HepG2 (cell line): ENCODE measurements around the gene PPP4R4. TPM values are rescaled to one million over a fixed set of nuclear protein-coding genes. Genes with fewer than 3 reads are reported as not detected.

Experiments
- ASH2L ChIP-seq: fragments of 300-600, 200-600 bp; sonication (generic); IDR thresholded peaks from 2 replicates; pipeline ENCODE4 v1.7.0; 2017; ENCODE audit warnings: low read depth, mild to moderate bottlenecking, moderate library complexity, mixed read lengths, low read length; ENCODE audit not compliant: insufficient read length
- CCDC6 ChIP-seq: sonication (generic); formaldehyde crosslinking; IDR thresholded peaks from 2 replicates; pipeline ENCODE4 v1.8.1; 2022; ENCODE audit warnings: mild to moderate bottlenecking, missing genetic modification reagents, moderate library complexity
- FOSL2 ChIP-seq: sonication (generic); formaldehyde crosslinking; IDR thresholded peaks from 2 replicates; pipeline ENCODE4 v1.4.0; 2020; ENCODE audit warnings: missing genetic modification reagents
- IRF2 ChIP-seq: IDR thresholded peaks from 2 replicates; pipeline ENCODE4 v1.6.1; 2018; ENCODE audit warnings: missing genetic modification reagents, missing compliant biosample characterization
- KMT2B ChIP-seq: IDR thresholded peaks from 2 replicates; pipeline ENCODE4 v1.6.1; 2016; ENCODE audit warnings: missing genetic modification reagents, missing compliant biosample characterization
- LBX2 ChIP-seq: sonication (generic); formaldehyde crosslinking; IDR thresholded peaks from 2 replicates; pipeline ENCODE4 v1.5.0; 2020; ENCODE audit warnings: missing genetic modification reagents, mild to moderate bottlenecking, borderline replicate concordance
- MBD4 ChIP-seq: IDR thresholded peaks from 2 replicates; pipeline ENCODE4 v1.6.1; 2012; ENCODE audit warnings: low read length, inconsistent platforms, borderline replicate concordance
- MLLT10 ChIP-seq: sonication (generic); formaldehyde crosslinking; IDR thresholded peaks from 2 replicates; pipeline ENCODE4 v1.4.0; 2020; ENCODE audit warnings: missing genetic modification reagents
- NR2F6 ChIP-seq, 2 experiments: IDR thresholded peaks; 2 replicates each; pipeline ENCODE4 v1.6.1; 2016; ENCODE audit warnings: antibody characterized with exemption in 1 of 2, mild to moderate bottlenecking in 1 of 2
- PBX2 ChIP-seq: IDR thresholded peaks from 2 replicates; pipeline ENCODE4 v1.6.1; 2016; ENCODE audit warnings: control low read depth
- POLR2AphosphoS5 ChIP-seq: IDR thresholded peaks from 2 replicates; pipeline ENCODE4 v1.6.1; 2012; ENCODE audit warnings: low read depth, low read length
- RARA ChIP-seq: IDR thresholded peaks from 2 replicates; pipeline ENCODE4 v1.6.1; 2016; ENCODE audit warnings: missing genetic modification reagents, missing compliant biosample characterization
- RARG ChIP-seq: sonication (generic); formaldehyde crosslinking; IDR thresholded peaks from 2 replicates; pipeline ENCODE4 v1.4.0; 2020; ENCODE audit warnings: low read depth, mild to moderate bottlenecking, missing genetic modification reagents
- RBAK ChIP-seq: sonication (generic); formaldehyde crosslinking; IDR thresholded peaks from 2 replicates; pipeline ENCODE4 v1.5.1; 2020; ENCODE audit warnings: mild to moderate bottlenecking, missing genetic modification reagents
- RFX5 ChIP-seq: IDR thresholded peaks from 2 replicates; pipeline ENCODE4 v1.6.1; 2011; ENCODE audit warnings: low read depth, low read length, improper control_type of control experiment
- RXRA ChIP-seq: sonication (generic); formaldehyde crosslinking; IDR thresholded peaks from 2 replicates; pipeline ENCODE4 v1.5.1; 2020; ENCODE audit warnings: missing genetic modification reagents
- SALL1 ChIP-seq: sonication (generic); formaldehyde crosslinking; IDR thresholded peaks from 2 replicates; pipeline ENCODE4 v1.8.0; 2022; ENCODE audit warnings: mild to moderate bottlenecking, missing genetic modification reagents
- SATB2 ChIP-seq: sonication (generic); formaldehyde crosslinking; IDR thresholded peaks from 2 replicates; pipeline ENCODE4 v1.5.0; 2020; ENCODE audit warnings: missing genetic modification reagents
- SP5 ChIP-seq: IDR thresholded peaks from 2 replicates; pipeline ENCODE4 v1.6.1; 2016; ENCODE audit warnings: low read depth, borderline replicate concordance
- TEAD3 ChIP-seq: optimal IDR thresholded peaks from 2 replicates; pipeline ENCODE3; 2016; ENCODE audit warnings: borderline replicate concordance
- TOPORS ChIP-seq: sonication (generic); formaldehyde crosslinking; IDR thresholded peaks from 2 replicates; pipeline ENCODE4 v1.8.0; 2023; ENCODE audit warnings: mild to moderate bottlenecking, missing genetic modification reagents
- XRCC5 ChIP-seq: fragments of 200-400 bp; formaldehyde crosslinking; optimal IDR thresholded peaks from 2 replicates; pipeline ENCODE3; 2017; ENCODE audit warnings: mild to moderate bottlenecking, low read length
- ZBTB3 ChIP-seq: sonication (generic); formaldehyde crosslinking; IDR thresholded peaks from 2 replicates; pipeline ENCODE4 v1.4.0; 2020; ENCODE audit warnings: low read depth, mild to moderate bottlenecking, moderate library complexity, missing genetic modification reagents, borderline replicate concordance
- ZMAT3 ChIP-seq: sonication (generic); formaldehyde crosslinking; conservative IDR thresholded peaks from 2 replicates; pipeline ENCODE4 v1.7.0; 2021; ENCODE audit warnings: missing genetic modification reagents
- ZNF205 ChIP-seq: IDR thresholded peaks from 2 replicates; pipeline ENCODE4 v1.6.1; 2018; ENCODE audit warnings: missing biosample characterization, missing genetic modification reagents
- ZNF264 ChIP-seq: sonication (generic); formaldehyde crosslinking; IDR thresholded peaks from 2 replicates; pipeline ENCODE4 v1.4.0; 2020; ENCODE audit warnings: missing genetic modification reagents
- ZNF552 ChIP-seq: sonication (generic); formaldehyde crosslinking; IDR thresholded peaks from 2 replicates; pipeline ENCODE4 v1.9.0; 2022; ENCODE audit warnings: missing genetic modification reagents, mild to moderate bottlenecking, borderline replicate concordance
- ZSCAN12 ChIP-seq: sonication (generic); formaldehyde crosslinking; IDR thresholded peaks from 2 replicates; pipeline ENCODE4 v1.9.0; 2021; ENCODE audit warnings: mild to moderate bottlenecking, missing genetic modification reagents
- polyA plus RNA-seq, 8 experiments: library from polyadenylated mRNA; depleted of rRNA in 3 of 8; stranded (reverse) in 7 of 8; unstranded in 1 of 8; fragments of >200 nt; fragmentation: Illumina TruSeq in 4 of 8; extraction: Trizol in 4 of 8; gene quantifications; 2 replicates each; pipeline versions ENCODE4 v1.2.1 to v1.2.3, GENCODE V29; 2011 to 2016; ENCODE audit warnings: low read depth in 4 of 8, missing spikeins in 1 of 8, mixed read lengths in 1 of 8; ENCODE audit not compliant: insufficient read depth in 1 of 8
- total RNA-seq, 5 experiments: library from RNA; depleted of rRNA; stranded (reverse); fragments of >200 nt; fragmentation: Illumina TruSeq; extraction: Trizol; gene quantifications; 2 replicates each; pipeline ENCODE4 v1.2.3, GENCODE V29; 2016; ENCODE audit warnings: low read depth in 1 of 5
- TF ChIP-seq, protein P1 (sequence below): sonication (generic); formaldehyde crosslinking; IDR thresholded peaks from 2 replicates; pipeline ENCODE4 v1.4.0; 2020; ENCODE audit warnings: missing genetic modification reagents
- TF ChIP-seq, protein P2 (sequence below): sonication (generic); formaldehyde crosslinking; IDR thresholded peaks from 2 replicates; pipeline ENCODE4 v1.4.0; 2020; ENCODE audit warnings: low read depth, mild to moderate bottlenecking, missing genetic modification reagents

The PPP4R4 gene
- total and polyA plus RNA-seq, 2 of the 13 experiments (the other 11 are each of a cell fraction or from before 2014, with no cell fraction given) = 9.5 to 19.8 TPM

DNA sequence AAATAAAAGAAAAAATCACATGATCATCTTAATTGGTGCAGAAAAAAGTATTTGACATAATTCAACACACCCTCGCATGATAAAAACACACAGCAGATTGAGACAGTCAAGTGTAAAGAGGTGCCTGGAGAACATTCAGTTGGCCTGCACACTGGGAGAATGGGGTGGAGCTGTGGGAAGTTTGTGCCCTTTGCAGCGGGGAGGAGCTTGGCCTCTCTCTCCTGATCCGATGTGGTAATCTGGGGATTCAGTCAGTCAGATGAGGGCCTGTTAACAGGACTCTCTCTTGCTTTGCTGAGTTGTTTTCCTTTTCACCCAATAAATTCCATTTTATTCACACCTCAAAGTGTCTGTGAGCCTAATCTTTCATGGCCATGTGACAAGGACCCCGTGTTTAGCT is 143.1 kb downstream of the PPP4R4 start (continued):
- TF ChIP-seq, protein P1, sequence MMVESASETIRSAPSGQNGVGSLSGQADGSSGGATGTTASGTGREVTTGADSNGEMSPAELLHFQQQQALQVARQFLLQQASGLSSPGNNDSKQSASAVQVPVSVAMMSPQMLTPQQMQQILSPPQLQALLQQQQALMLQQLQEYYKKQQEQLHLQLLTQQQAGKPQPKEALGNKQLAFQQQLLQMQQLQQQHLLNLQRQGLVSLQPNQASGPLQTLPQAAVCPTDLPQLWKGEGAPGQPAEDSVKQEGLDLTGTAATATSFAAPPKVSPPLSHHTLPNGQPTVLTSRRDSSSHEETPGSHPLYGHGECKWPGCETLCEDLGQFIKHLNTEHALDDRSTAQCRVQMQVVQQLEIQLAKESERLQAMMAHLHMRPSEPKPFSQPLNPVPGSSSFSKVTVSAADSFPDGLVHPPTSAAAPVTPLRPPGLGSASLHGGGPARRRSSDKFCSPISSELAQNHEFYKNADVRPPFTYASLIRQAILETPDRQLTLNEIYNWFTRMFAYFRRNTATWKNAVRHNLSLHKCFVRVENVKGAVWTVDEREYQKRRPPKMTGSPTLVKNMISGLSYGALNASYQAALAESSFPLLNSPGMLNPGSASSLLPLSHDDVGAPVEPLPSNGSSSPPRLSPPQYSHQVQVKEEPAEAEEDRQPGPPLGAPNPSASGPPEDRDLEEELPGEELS (CRISPR knock-in tag) = 0 out of 2 replicates have a peak, but pooled peaks have one; percentile 38
- TF ChIP-seq TEAD3 (CRISPR knock-in tag) = peak; percentile 27
- peak; percentile 42 for TF ChIP-seq XRCC5
- TF ChIP-seq LBX2 (CRISPR knock-in tag) = no peak
- no peak for TF ChIP-seq TOPORS
- TF ChIP-seq RBAK (CRISPR knock-in tag) = no peak
- no peak for TF ChIP-seq ZMAT3 (CRISPR knock-in tag)
- TF ChIP-seq CCDC6 (CRISPR knock-in tag) = no peak
- TF ChIP-seq MBD4 = no peak
- no peak for TF ChIP-seq SATB2 (CRISPR knock-in tag)
- TF ChIP-seq SALL1 (CRISPR knock-in tag) = peak; percentile 17; the same call in 1 of the 2 replicates
- peak; percentile 62; the same call in 1 of the 2 replicates for TF ChIP-seq SP5 (CRISPR knock-in tag)
- TF ChIP-seq RXRA (CRISPR knock-in tag) = no peak; the same call in 1 of the 2 replicates
- TF ChIP-seq NR2F6 (IDR thresholded peaks at IDR 0.05) = no peak
- peak; percentile 54; the same call in 1 of the 2 replicates for TF ChIP-seq NR2F6 (CRISPR knock-in tag; IDR thresholded peaks at IDR 0.05)
- TF ChIP-seq RARG = no peak
- TF ChIP-seq, protein P2, sequence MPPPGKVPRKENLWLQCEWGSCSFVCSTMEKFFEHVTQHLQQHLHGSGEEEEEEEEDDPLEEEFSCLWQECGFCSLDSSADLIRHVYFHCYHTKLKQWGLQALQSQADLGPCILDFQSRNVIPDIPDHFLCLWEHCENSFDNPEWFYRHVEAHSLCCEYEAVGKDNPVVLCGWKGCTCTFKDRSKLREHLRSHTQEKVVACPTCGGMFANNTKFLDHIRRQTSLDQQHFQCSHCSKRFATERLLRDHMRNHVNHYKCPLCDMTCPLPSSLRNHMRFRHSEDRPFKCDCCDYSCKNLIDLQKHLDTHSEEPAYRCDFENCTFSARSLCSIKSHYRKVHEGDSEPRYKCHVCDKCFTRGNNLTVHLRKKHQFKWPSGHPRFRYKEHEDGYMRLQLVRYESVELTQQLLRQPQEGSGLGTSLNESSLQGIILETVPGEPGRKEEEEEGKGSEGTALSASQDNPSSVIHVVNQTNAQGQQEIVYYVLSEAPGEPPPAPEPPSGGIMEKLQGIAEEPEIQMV = no peak
- no peak for TF ChIP-seq ZSCAN12
- no peak for TF ChIP-seq PBX2 (CRISPR knock-in tag)
- TF ChIP-seq POLR2AphosphoS5 = peak; percentile 74
- no peak for TF ChIP-seq IRF2 (CRISPR knock-in tag)
- no peak for TF ChIP-seq ZNF552 (CRISPR knock-in tag)
- peak; percentile 99 for TF ChIP-seq ZNF264 (CRISPR knock-in tag)
- TF ChIP-seq ZBTB3 (CRISPR knock-in tag) = no peak
- TF ChIP-seq FOSL2 (CRISPR knock-in tag) = peak; percentile 30; the same call in 1 of the 2 replicates
- no peak for TF ChIP-seq RFX5
- TF ChIP-seq MLLT10 (CRISPR knock-in tag) = no peak
- no peak for TF ChIP-seq KMT2B (CRISPR knock-in tag)
- TF ChIP-seq ZNF205 (CRISPR knock-in tag) = no peak
- TF ChIP-seq RARA (CRISPR knock-in tag) = peak; percentile 26; the same call in 1 of the 2 replicates
- TF ChIP-seq ASH2L = peak; percentile 22
